Adipose tissue (tissue), 3 donors: ENCODE measurements around the gene HDHD3. TPM values are rescaled to one million over a fixed set of nuclear protein-coding genes. Genes with fewer than 3 reads are reported as not detected.

ENCODE experiments used
- H3K27ac ChIP-seq: one replicate; pipeline ENCODE4 v1.5.1; 2013; ENCODE audit warnings: low read depth, low read length
- WGBS, 3 donors: extraction: QIAGEN DNeasy Blood & Tissue Kit; methylation state at CpG; one replicate each; pipeline ENCODE4 v1.1.7; 2013; 5-methylcytosine and 5-hydroxymethylcytosine counted together
- polyA plus RNA-seq, 3 donors: library from polyadenylated mRNA; stranded (reverse); fragments of 200-250 nt; gene quantifications; one replicate each; pipeline ENCODE4 v1.2.3, GENCODE V29; 2013
- donor health status: healthy with polysubstance abuse.
- donor health status: Bipolar disorder and iron deficiency.
- donor health status: healthy.

HDHD3 gene
- polyA plus RNA-seq, 3 donors: 8.1 to 30.5 (median 24.1) TPM

- 11 to 27% (median 25%) methylated on average over 13 of the region's 13 CpGs for WGBS, 3 donors
- no peak overlapping the region for H3K27ac ChIP-seq
Observed at GRCh38 chr9:113349066-113349444, 27.7 kb downstream of the HDHD3 start.

DNA sequence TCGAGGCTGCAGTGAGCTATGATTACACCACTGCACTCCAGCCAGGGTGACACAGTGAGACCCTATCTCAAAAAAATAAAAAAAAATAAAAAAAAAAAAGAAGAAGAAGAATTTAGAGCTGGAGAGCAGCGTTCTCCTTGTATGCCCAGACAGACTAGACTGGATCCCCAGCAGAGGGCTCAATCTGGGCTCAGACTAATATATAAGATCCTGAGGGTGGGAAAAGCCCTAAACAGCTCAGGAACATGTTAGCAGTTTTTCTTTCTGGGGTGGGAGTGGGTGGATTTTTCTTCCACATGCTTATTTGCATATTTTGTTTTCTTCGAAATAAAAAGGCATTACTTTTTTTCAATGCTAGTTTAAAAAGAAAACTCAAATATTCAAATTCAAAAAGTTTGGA, 28.3 kb downstream of the HDHD3 start:
- WGBS, 3 donors: 83 to 89% (median 87%) methylated on average over 3 of the region's 3 CpGs
- H3K27ac ChIP-seq: no peak overlapping the region

- WGBS, 3 donors: 0 to 47% (median 35%) methylated on average over 1 of the region's 1 CpG
- no peak overlapping the region for H3K27ac ChIP-seq
Observed at GRCh38 chr9:113345671-113346070, 31.1 kb downstream of the HDHD3 start.

- 63 to 87% (median 71%) methylated on average over 2 of the region's 2 CpGs for WGBS, 3 donors
- no peak overlapping the region for H3K27ac ChIP-seq
Observed at GRCh38 chr9:113345190-113345589, 31.6 kb downstream of the HDHD3 start.

- 31 to 63% (median 48%) methylated on average over 1 of the region's 1 CpG for WGBS, 3 donors
- H3K27ac ChIP-seq: no peak overlapping the region
Observed at GRCh38 chr9:113343732-113344231, 33.0 kb downstream of the HDHD3 start.

- WGBS, 3 donors: 68 to 77% (median 69%) methylated on average over 9 of the region's 9 CpGs
Observed at GRCh38 chr9:113341712-113342410, 34.9 kb downstream of the HDHD3 start.

GRCh38 chr9:113340011-113340699, 36.6 kb downstream of the HDHD3 start, which contains the start of gene WDR31:
TSS of gene WDR31 (minus strand) at chr9:113340275. CDS start at chr9:113332022, 8,253 bp downstream.
- 0 to 1% (median 0%) methylated on average over 40 to 46 of the region's 46 CpGs for WGBS, 3 donors
- no peak within 1 kb of the TSS for H3K27ac ChIP-seq

More at GRCh38 chr9:113341712-113342410, 34.9 kb downstream of the HDHD3 start:
- H3K27ac ChIP-seq: no peak overlapping the region

- 95 to 100% (median 96%) methylated on average over 2 of the region's 2 CpGs for WGBS, 3 donors
- H3K27ac ChIP-seq: no peak overlapping the region
Observed at GRCh38 chr9:113337714-113338113, 39.1 kb downstream of the HDHD3 start.

DNA sequence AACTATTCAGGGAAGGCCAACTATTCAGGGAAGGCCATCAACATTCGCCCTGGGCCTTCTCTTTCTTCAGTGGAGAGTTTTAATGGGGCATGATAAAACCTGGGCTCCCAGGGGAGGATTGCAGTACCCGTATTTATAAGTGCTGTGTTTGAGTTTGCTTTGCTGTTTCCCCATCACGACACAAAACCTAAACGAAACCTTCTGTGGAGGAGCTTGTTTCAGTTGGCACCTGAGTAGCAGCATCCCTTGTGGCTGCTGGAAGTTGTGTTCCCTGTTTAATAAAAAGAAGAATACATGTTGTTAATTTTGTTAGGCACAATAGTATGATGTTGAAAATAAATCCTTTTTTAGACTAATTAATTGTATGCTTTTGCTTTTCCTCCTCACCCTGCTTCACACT, 45.0 kb downstream of the HDHD3 start:
- no peak overlapping the region for H3K27ac ChIP-seq
- WGBS, 3 donors: 71 to 79% (median 79%) methylated on average over 4 of the region's 4 CpGs

DNA sequence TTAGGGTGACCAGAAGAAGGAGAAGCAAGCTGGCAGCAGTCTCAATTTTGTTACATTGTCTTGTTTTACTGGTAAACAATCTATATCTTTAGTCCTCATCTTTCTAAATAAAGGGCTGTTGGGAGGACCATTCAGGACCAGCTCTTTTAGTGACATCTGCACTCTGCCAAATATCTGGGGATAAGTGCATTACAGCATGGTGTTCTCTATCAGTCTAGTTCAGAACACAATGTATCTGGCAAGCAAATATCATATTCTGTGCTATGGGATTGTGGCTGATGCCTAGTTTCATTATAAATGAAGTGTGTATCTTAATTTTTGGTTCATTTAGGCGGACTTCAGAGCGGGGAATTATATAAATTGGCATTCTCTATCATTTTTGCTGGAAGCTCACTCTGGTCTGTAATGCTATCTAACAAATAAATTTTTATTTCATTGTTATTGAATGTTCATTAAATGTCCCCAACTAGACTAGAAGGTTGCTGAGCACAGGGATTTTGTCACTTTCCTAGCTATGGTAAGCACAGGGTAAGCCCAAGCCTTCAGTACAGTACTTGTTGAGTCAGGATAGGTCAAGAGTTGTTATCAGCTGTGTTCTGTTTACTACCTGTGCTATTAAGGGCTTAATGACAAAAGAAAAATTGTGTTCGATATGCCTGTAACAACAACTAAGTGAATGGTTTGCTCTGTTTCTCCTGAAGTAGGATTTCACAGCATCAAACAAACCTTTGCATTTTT, 48.6 kb downstream of the HDHD3 start:
- H3K27ac ChIP-seq: no peak overlapping the region
- WGBS, 3 donors: 94 to 96% (median 96%) methylated on average over 3 of the region's 3 CpGs

- no peak overlapping the region for H3K27ac ChIP-seq
- 95 to 96% (median 96%) methylated on average over 4 of the region's 4 CpGs for WGBS, 3 donors
Observed at GRCh38 chr9:113326230-113326629, 50.6 kb downstream of the HDHD3 start.

Other genes starting within 250 kb of the HDHD3 start
- 10 to 100 TPM; 16.6 to 32.0 (median 19.9) TPM for gene SLC31A2, start 226.0 kb downstream of the HDHD3 start, polyA plus RNA-seq
- gene FKBP15, start 155.7 kb downstream of the HDHD3 start, polyA plus RNA-seq: 10 to 100 TPM in 2 of 3 donors, 1 to 10 TPM in 1; 7.9 to 13.9 (median 12.9) TPM
- gene SLC31A1, start 155.4 kb downstream of the HDHD3 start, polyA plus RNA-seq: 10 to 100 TPM in 1 of 3 donors, 1 to 10 TPM in 2; 6.4 to 13.7 (median 8.0) TPM
- 100 to 1,000 TPM in 1 of 3 donors, 10 to 100 TPM in 2; 17.4 to 105 (median 31.6) TPM for gene CDC26, start 101.4 kb downstream of the HDHD3 start, polyA plus RNA-seq
- 10 to 100 TPM in 2 of 3 donors, 1 to 10 TPM in 1; 9.2 to 15.1 (median 13.9) TPM for gene PRPF4, start 101.3 kb downstream of the HDHD3 start, polyA plus RNA-seq
- under 1 TPM in 1 of 3 donors, not detected in 2; 0.25 TPM for gene RNF183, start 73.6 kb downstream of the HDHD3 start, polyA plus RNA-seq
- 1 to 10 TPM; 1.1 to 1.5 (median 1.3) TPM for gene WDR31, start 36.7 kb downstream of the HDHD3 start, polyA plus RNA-seq
- 10 to 100 TPM in 1 of 3 donors, 1 to 10 TPM in 1, not detected in 1; 2.6 to 25.1 TPM for gene BSPRY, start 27.4 kb downstream of the HDHD3 start, polyA plus RNA-seq
- gene ALAD, start 24.3 kb upstream of the HDHD3 start, polyA plus RNA-seq: 10 to 100 TPM; 32.5 to 56.7 (median 40.1) TPM
- gene POLE3, start 33.7 kb upstream of the HDHD3 start, polyA plus RNA-seq: 10 to 100 TPM; 23.3 to 33.0 (median 24.7) TPM
- under 1 TPM; 0.24 to 0.45 (median 0.42) TPM for gene C9orf43, start 33.8 kb upstream of the HDHD3 start, polyA plus RNA-seq
- gene RGS3, start 86.7 kb upstream of the HDHD3 start, polyA plus RNA-seq: 10 to 100 TPM; 20.8 to 77.2 (median 56.6) TPM